Thyroid gland (tissue), 4 donors: ENCODE results near the gene TRAPPC2L.

Experiments
- POLR2A ChIP-seq, 2 donors: fragments of 450-650 bp; IDR thresholded peaks; one replicate each; pipeline ENCODE4 v1.6.1; 2017; ENCODE audit warnings: antibody characterized with exemption in 2 of 2, mild to moderate bottlenecking in 2 of 2, moderate library complexity in 1 of 2
- TF ChIP-seq, protein P1 (sequence below), 6 experiments: fragments of 200-600 bp in 3 of 6; fragments of 450-650 bp in 3 of 6; sonication (generic) in 3 of 6; IDR thresholded peaks; one replicate each; pipeline ENCODE4 v1.5.1; 2016 to 2019; ENCODE audit warnings: antibody characterized with exemption in 6 of 6, mild to moderate bottlenecking in 2 of 6, inconsistent platforms in 1 of 6, moderate library complexity in 1 of 6

DNA sequence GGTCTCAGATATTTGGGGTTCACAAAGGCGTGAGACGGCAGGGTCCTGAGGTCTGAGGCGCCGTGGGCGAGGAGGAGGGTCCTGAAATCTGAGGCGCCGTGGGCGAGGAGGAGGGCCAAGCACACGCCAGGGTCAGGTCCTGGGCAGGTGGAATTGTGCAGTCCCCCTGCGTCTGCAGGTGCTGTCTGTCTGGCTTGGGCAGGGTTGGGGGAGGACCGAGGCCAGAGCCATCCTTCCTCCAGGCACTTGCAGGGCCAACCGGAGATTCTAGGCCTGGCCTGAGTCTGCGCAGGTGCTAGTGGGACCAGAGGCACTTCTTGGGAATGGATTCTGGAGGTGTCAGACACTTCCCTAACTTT lies 42.8 kb upstream of the TRAPPC2L start:
- TF ChIP-seq, protein P1, sequence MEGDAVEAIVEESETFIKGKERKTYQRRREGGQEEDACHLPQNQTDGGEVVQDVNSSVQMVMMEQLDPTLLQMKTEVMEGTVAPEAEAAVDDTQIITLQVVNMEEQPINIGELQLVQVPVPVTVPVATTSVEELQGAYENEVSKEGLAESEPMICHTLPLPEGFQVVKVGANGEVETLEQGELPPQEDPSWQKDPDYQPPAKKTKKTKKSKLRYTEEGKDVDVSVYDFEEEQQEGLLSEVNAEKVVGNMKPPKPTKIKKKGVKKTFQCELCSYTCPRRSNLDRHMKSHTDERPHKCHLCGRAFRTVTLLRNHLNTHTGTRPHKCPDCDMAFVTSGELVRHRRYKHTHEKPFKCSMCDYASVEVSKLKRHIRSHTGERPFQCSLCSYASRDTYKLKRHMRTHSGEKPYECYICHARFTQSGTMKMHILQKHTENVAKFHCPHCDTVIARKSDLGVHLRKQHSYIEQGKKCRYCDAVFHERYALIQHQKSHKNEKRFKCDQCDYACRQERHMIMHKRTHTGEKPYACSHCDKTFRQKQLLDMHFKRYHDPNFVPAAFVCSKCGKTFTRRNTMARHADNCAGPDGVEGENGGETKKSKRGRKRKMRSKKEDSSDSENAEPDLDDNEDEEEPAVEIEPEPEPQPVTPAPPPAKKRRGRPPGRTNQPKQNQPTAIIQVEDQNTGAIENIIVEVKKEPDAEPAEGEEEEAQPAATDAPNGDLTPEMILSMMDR (IDR thresholded peaks at IDR 0.05), result no peak
- TF ChIP-seq POLR2A (IDR thresholded peaks at IDR 0.05), result no peak
